Activated CD4-positive, alpha-beta memory T cell treated with anti-CD3 and anti-CD28 coated beads, Interleukin-2, amount 10 ng/mL, durations not matched to agents 7 days and 5 days (primary cell): ENCODE results near the gene C11orf68. TPM values are rescaled to one million over a fixed set of nuclear protein-coding genes. Genes with fewer than 3 reads are reported as not detected.

ENCODE experiments used
- CTCF ChIA-PET: fragments of 350-600 bp; sonication (Branson Sonifier 250); formaldehyde crosslinking; loops from one replicate; lab custom pipeline; 2021; ENCODE audit warnings: antibody characterized with exemption, inconsistent platforms; lab: Charles Lee
- POLR2A ChIA-PET: fragments of 350-600 bp; sonication (Branson Sonifier 250); formaldehyde crosslinking; loops from one replicate; lab custom pipeline; 2021; ENCODE audit warnings: antibody characterized with exemption; lab: Charles Lee
- DNase-seq: peaks from one replicate; pipeline ENCODE4 v3.0.0-alpha.2; 2020
- H3K27ac Mint-ChIP-seq: one replicate; pipeline ENCODE4 v1.8.0; 2021; ENCODE audit warnings: mild to moderate bottlenecking, mixed read lengths
- H3K27me3 Mint-ChIP-seq: one replicate; pipeline ENCODE4 v1.8.0; 2021; ENCODE audit warnings: mixed read lengths
- H3K36me3 Mint-ChIP-seq: one replicate; pipeline ENCODE4 v1.8.0; 2021; ENCODE audit warnings: low read depth, mixed read lengths
- H3K4me1 Mint-ChIP-seq: one replicate; pipeline ENCODE4 v1.8.0; 2021; ENCODE audit warnings: mixed read lengths
- H3K4me3 Mint-ChIP-seq: one replicate; pipeline ENCODE4 v1.8.0; 2021; ENCODE audit warnings: mild to moderate bottlenecking, mixed read lengths
- H3K9me3 Mint-ChIP-seq: one replicate; pipeline ENCODE4 v1.8.0; 2021; ENCODE audit warnings: mixed read lengths
- total RNA-seq, 2 experiments: library from RNA; stranded (reverse); gene quantifications; one replicate each; pipeline ENCODE4 v1.2.3, GENCODE V29; 2021

C11orf68 gene
- total RNA-seq, 2 experiments from 2014 or later, result 34.1 to 34.2 TPM

GRCh38 chr11:65906602-65907001, 12.3 kb downstream of the C11orf68 start:
- H3K27me3 Mint-ChIP-seq, result peaks cover 12% of the 10 kb centered on the region
- DNase-seq, result no peak
- H3K4me1 Mint-ChIP-seq, result peaks cover 21% of the 10 kb centered on the region
- no peaks in the 10 kb centered on the region for H3K9me3 Mint-ChIP-seq
- H3K27ac Mint-ChIP-seq, result no peak overlapping the region
- H3K36me3 Mint-ChIP-seq, result no peaks in the 10 kb centered on the region
- ChIA-PET POLR2A (interaction anchor here (0.8 to 2.3 kb wide), 5 partner anchors 8 to 46 kb away, joined by 3 to 11 read pairs (median 4); partner anchors contain the start of genes C11orf68, CCDC85B and MUS81), CTCF (interaction anchor here (0.7 to 2.1 kb wide), 4 partner anchors 12 to 22 kb away, joined by 3 to 21 read pairs (median 4); partner anchors contain the start of gene CCDC85B)
- H3K4me3 Mint-ChIP-seq, result no peak overlapping the region

GRCh38 chr11:65903715-65904114, 15.1 kb downstream of the C11orf68 start:
- H3K4me3 Mint-ChIP-seq, result no peak overlapping the region
- H3K9me3 Mint-ChIP-seq, result no peaks in the 10 kb centered on the region
- H3K27ac Mint-ChIP-seq, result no peak overlapping the region
- ChIA-PET CTCF (interaction anchor here (4.0 kb wide), 1 partner anchor 15 kb away, joined by 56 read pairs; the partner anchor contains the start of genes CCDC85B and FIBP), POLR2A (interaction anchor here (0.7 to 8.8 kb wide), 2 partner anchors 15 kb away, joined by 3 to 185 read pairs; partner anchors contain the start of genes C11orf68, CCDC85B and FIBP)
- H3K36me3 Mint-ChIP-seq, result no peaks in the 10 kb centered on the region
- peaks cover 9% of the 10 kb centered on the region for H3K27me3 Mint-ChIP-seq
- peaks cover 28% of the 10 kb centered on the region for H3K4me1 Mint-ChIP-seq
- no peak for DNase-seq

- Mint-ChIP-seq H3K4me1 (peaks cover 32% of the 10 kb centered on the region), H3K9me3 (no peaks in the 10 kb centered on the region), H3K27me3 (peaks cover 9% of the 10 kb centered on the region), H3K36me3 (no peaks in the 10 kb centered on the region), H3K27ac (no peak overlapping the region), H3K4me3 (no peak overlapping the region)
- CTCF ChIA-PET, result interaction anchor here (1.0 to 4.0 kb wide), 2 partner anchors 10 to 14 kb away, joined by 3 to 56 read pairs; partner anchors contain the start of genes CCDC85B and FIBP
- POLR2A ChIA-PET, result interaction anchor here (1.7 to 8.8 kb wide), 3 partner anchors 13 to 15 kb away, joined by 8 to 185 read pairs (median 41); partner anchors contain the start of genes C11orf68, CCDC85B, DRAP1 and FIBP
- no peak for DNase-seq
These were observed 15.8 kb downstream of the C11orf68 start for GRCh38 chr11:65903068-65903481.

GRCh38 chr11:65900899-65901180, 18.0 kb downstream of the C11orf68 start:
- Mint-ChIP-seq H3K27ac (peak overlapping the region; percentile 73), H3K27me3 (peaks cover 4% of the 10 kb centered on the region), H3K4me1 (peaks cover 51% of the 10 kb centered on the region), H3K36me3 (peaks cover 7% of the 10 kb centered on the region), H3K4me3 (peak overlapping the region; percentile 52), H3K9me3 (no peaks in the 10 kb centered on the region)
- ChIA-PET POLR2A (interaction anchor here (0.8 to 8.8 kb wide), 16 partner anchors 9 to 111 kb away, joined by 3 to 185 read pairs (median 4); partner anchors contain the start of genes BANF1, C11orf68, CCDC85B and CFL1), CTCF (interaction anchor here (0.6 to 4.0 kb wide), 7 partner anchors 9 to 190 kb away, joined by 3 to 56 read pairs (median 6); partner anchors contain the start of genes CCDC85B, FIBP and MUS81)
- DNase-seq, result no peak

- H3K27ac Mint-ChIP-seq, result peak within 1 kb of the TSS; percentile 73
- peaks cover 4% of the 10 kb centered on the region for H3K27me3 Mint-ChIP-seq
- ChIA-PET CTCF (interaction anchor here (0.6 to 4.0 kb wide), 6 partner anchors 8 to 189 kb away, joined by 3 to 56 read pairs (median 8); partner anchors contain the start of genes CCDC85B, FIBP and MUS81), POLR2A (interaction anchor here (0.8 to 8.8 kb wide), 15 partner anchors 9 to 111 kb away, joined by 3 to 185 read pairs (median 4); partner anchors contain the start of genes BANF1, C11orf68, CCDC85B and CFL1)
- peak; percentile 93 for DNase-seq
- peak within 1 kb of the TSS; percentile 69 for H3K4me3 Mint-ChIP-seq
- peaks cover 55% of the 10 kb centered on the region for H3K4me1 Mint-ChIP-seq
- no peaks in the 10 kb centered on the region for H3K9me3 Mint-ChIP-seq
- H3K36me3 Mint-ChIP-seq, result peaks cover 11% of the 10 kb centered on the region
These were observed 18.6 kb downstream of the C11orf68 start, which contains the start of gene FOSL1 for GRCh38 chr11:65900125-65900898. TSS of gene FOSL1 (minus strand) at chr11:65900388. CDS start at chr11:65900339, 49 bp downstream.

- H3K27me3 Mint-ChIP-seq, result peaks cover 4% of the 10 kb centered on the region
- H3K27ac Mint-ChIP-seq, result peak overlapping the region; percentile 66
- peak overlapping the region; percentile 69 for H3K4me3 Mint-ChIP-seq
- CTCF ChIA-PET, result interaction anchor here (1.3 to 4.0 kb wide), 6 partner anchors 11 to 188 kb away, joined by 3 to 73 read pairs (median 13); partner anchors contain the start of genes CCDC85B, FIBP and MUS81
- no peaks in the 10 kb centered on the region for H3K9me3 Mint-ChIP-seq
- POLR2A ChIA-PET, result interaction anchor here (1.3 to 8.8 kb wide), 9 partner anchors 11 to 187 kb away, joined by 3 to 185 read pairs (median 17); partner anchors contain the start of genes C11orf68, CCDC85B, CFL1 and DRAP1
- peaks cover 58% of the 10 kb centered on the region for H3K4me1 Mint-ChIP-seq
- DNase-seq, result peak; percentile 77
- H3K36me3 Mint-ChIP-seq, result peaks cover 13% of the 10 kb centered on the region
These were observed 19.3 kb downstream of the C11orf68 start for GRCh38 chr11:65899356-65900124.

GRCh38 chr11:65898656-65899355, 20.1 kb downstream of the C11orf68 start:
- Mint-ChIP-seq H3K4me1 (peaks cover 64% of the 10 kb centered on the region), H3K9me3 (no peaks in the 10 kb centered on the region), H3K27ac (peak overlapping the region; percentile 75), H3K36me3 (peaks cover 16% of the 10 kb centered on the region), H3K4me3 (peak overlapping the region; percentile 78), H3K27me3 (peaks cover 4% of the 10 kb centered on the region)
- CTCF ChIA-PET, result interaction anchor here (1.4 to 3.2 kb wide), 4 partner anchors 10 to 39 kb away, joined by 3 to 73 read pairs (median 13); partner anchors contain the start of genes CCDC85B, FIBP and MUS81
- POLR2A ChIA-PET, result interaction anchor here (0.6 to 8.8 kb wide), 7 partner anchors 8 to 187 kb away, joined by 3 to 185 read pairs (median 4); partner anchors contain the start of genes C11orf68, CCDC85B, CFL1 and FIBP
- no peak for DNase-seq

- H3K27ac Mint-ChIP-seq, result peak overlapping the region; percentile 70
- H3K27me3 Mint-ChIP-seq, result peaks cover under 1% of the 10 kb centered on the region
- CTCF ChIA-PET, result interaction anchor here (0.6 to 3.2 kb wide), 4 partner anchors 8 to 91 kb away, joined by 3 to 73 read pairs (median 14); partner anchors contain the start of genes CCDC85B and FIBP
These were observed 21.8 kb downstream of the C11orf68 start for GRCh38 chr11:65897020-65897471.

GRCh38 chr11:65896034-65896999, 22.5 kb downstream of the C11orf68 start:
- Mint-ChIP-seq H3K4me3 (no peak overlapping the region), H3K27me3 (no peaks in the 10 kb centered on the region), H3K4me1 (peaks cover 65% of the 10 kb centered on the region), H3K27ac (peak overlapping the region; percentile 70), H3K9me3 (no peaks in the 10 kb centered on the region), H3K36me3 (peaks cover 16% of the 10 kb centered on the region)
- ChIA-PET CTCF (interaction anchor here (0.6 to 3.2 kb wide), 5 partner anchors 7 to 92 kb away, joined by 3 to 73 read pairs (median 6); partner anchors contain the start of genes CCDC85B and FIBP), POLR2A (interaction anchor here (0.6 to 8.8 kb wide), 8 partner anchors 8 to 66 kb away, joined by 3 to 185 read pairs (median 6); partner anchors contain the start of genes C11orf68, CCDC85B, CFL1 and DRAP1)
- no peak for DNase-seq

More at GRCh38 chr11:65897020-65897471, 21.8 kb downstream of the C11orf68 start:
- no peak for DNase-seq
- H3K9me3 Mint-ChIP-seq, result no peaks in the 10 kb centered on the region
- H3K4me1 Mint-ChIP-seq, result peaks cover 72% of the 10 kb centered on the region
- H3K36me3 Mint-ChIP-seq, result peaks cover 16% of the 10 kb centered on the region
- POLR2A ChIA-PET, result interaction anchor here (1.0 to 8.8 kb wide), 6 partner anchors 9 to 38 kb away, joined by 3 to 185 read pairs (median 12); partner anchors contain the start of genes C11orf68, CCDC85B, CFL1 and FIBP
- peak overlapping the region; percentile 46 for H3K4me3 Mint-ChIP-seq

GRCh38 chr11:65895482-65895981, 23.3 kb downstream of the C11orf68 start:
- DNase-seq, result no peak
- POLR2A ChIA-PET, result interaction anchor here (0.6 to 8.8 kb wide), 5 partner anchors 7 to 67 kb away, joined by 3 to 185 read pairs (median 7); partner anchors contain the start of genes C11orf68, CCDC85B, CFL1 and DRAP1
- Mint-ChIP-seq H3K27ac (peak overlapping the region; percentile 69), H3K27me3 (no peaks in the 10 kb centered on the region), H3K9me3 (no peaks in the 10 kb centered on the region), H3K36me3 (peaks cover 16% of the 10 kb centered on the region), H3K4me3 (no peak overlapping the region), H3K4me1 (peaks cover 57% of the 10 kb centered on the region)
- CTCF ChIA-PET, result interaction anchor here (0.6 to 1.7 kb wide), 4 partner anchors 11 to 151 kb away, joined by 3 to 8 read pairs (median 4); no protein-coding TSS in a partner anchor
